SK-N-SH treated with all-trans-retinoic acid at 6 μM for 48 hours (cell line): ENCODE results near the gene OBP2A.

Experiments used
- ATAC-seq: fragments of 200-7000 bp; cut with Tn5 transposase; 3 replicates; pipeline ENCODE4 v1.9.1; 2020; ENCODE audit warnings: mild to moderate bottlenecking, moderate library complexity
- ARNTL ChIP-seq: fragments of 450-650 bp; formaldehyde crosslinking; IDR thresholded peaks from 2 replicates; pipeline ENCODE4 v1.5.0; 2020; ENCODE audit warnings: low read depth, mild to moderate bottlenecking, moderate library complexity, borderline replicate concordance
- BACH2 ChIP-seq: fragments of 250-450 bp; sonication (Bioruptor Pico); IDR thresholded peaks from 2 replicates; pipeline ENCODE4 v1.9.0; 2021; ENCODE audit warnings: mild to moderate bottlenecking, borderline replicate concordance
- CSDC2 ChIP-seq: fragments of 250-450 bp; sonication (Bioruptor Pico); IDR thresholded peaks from 2 replicates; pipeline ENCODE4 v1.5.0; 2020; ENCODE audit warnings: mild to moderate bottlenecking, moderate library complexity
- CSRNP3 ChIP-seq: fragments of 250-450 bp; sonication (Bioruptor Pico); IDR thresholded peaks from 2 replicates; pipeline ENCODE4 v1.5.1; 2021; ENCODE audit warnings: mild to moderate bottlenecking, moderate library complexity
- ESRRG ChIP-seq: fragments of 250-450 bp; sonication (Bioruptor Pico); IDR thresholded peaks from 2 replicates; pipeline ENCODE4 v1.6.1; 2021; ENCODE audit warnings: mild to moderate bottlenecking
- GLIS3 ChIP-seq: fragments of 250-450 bp; sonication (Bioruptor Pico); IDR thresholded peaks from 2 replicates; pipeline ENCODE4 v1.5.0; 2020; ENCODE audit warnings: mild to moderate bottlenecking, moderate library complexity
- OSR1 ChIP-seq: fragments of 250-450 bp; sonication (Bioruptor Pico); IDR thresholded peaks from 2 replicates; pipeline ENCODE4 v1.8.0; 2022; ENCODE audit warnings: moderate library complexity, mild to moderate bottlenecking, inconsistent platforms
- RARB ChIP-seq: fragments of 250-450 bp; sonication (Bioruptor Pico); IDR thresholded peaks from 2 replicates; pipeline ENCODE4 v1.8.0; 2021; ENCODE audit warnings: mild to moderate bottlenecking, moderate library complexity
- SNAI2 ChIP-seq: fragments of 250-450 bp; sonication (Bioruptor Pico); IDR thresholded peaks from 2 replicates; pipeline ENCODE4 v1.5.0; 2020; ENCODE audit warnings: mild to moderate bottlenecking, moderate library complexity
- TCF4 ChIP-seq: fragments of 250-450 bp; sonication (Bioruptor Pico); IDR thresholded peaks from 2 replicates; pipeline ENCODE4 v1.8.0; 2021; ENCODE audit warnings: mild to moderate bottlenecking, moderate library complexity, borderline replicate concordance
- TOX ChIP-seq: fragments of 250-450 bp; sonication (Bioruptor Pico); IDR thresholded peaks from 2 replicates; pipeline ENCODE4 v1.8.0; 2021; ENCODE audit warnings: mild to moderate bottlenecking, moderate library complexity, borderline replicate concordance
- TSHZ2 ChIP-seq: fragments of 250-450 bp; sonication (Bioruptor Pico); IDR thresholded peaks from 2 replicates; pipeline ENCODE4 v1.5.0; 2020; ENCODE audit warnings: mild to moderate bottlenecking, moderate library complexity
- ZFP3 ChIP-seq: fragments of 250-450 bp; sonication (Bioruptor Pico); IDR thresholded peaks from 2 replicates; pipeline ENCODE4 v1.5.0; 2020; ENCODE audit warnings: mild to moderate bottlenecking, moderate library complexity
- ZFP30 ChIP-seq: fragments of 450-650 bp; formaldehyde crosslinking; IDR thresholded peaks from 2 replicates; pipeline ENCODE4 v1.5.0; 2022; ENCODE audit warnings: mild to moderate bottlenecking, moderate library complexity
- ZNF70 ChIP-seq: fragments of 450-650 bp; formaldehyde crosslinking; IDR thresholded peaks from 2 replicates; pipeline ENCODE4 v1.5.0; 2020; ENCODE audit warnings: mild to moderate bottlenecking, moderate library complexity
- ZNF8 ChIP-seq: fragments of 450-650 bp; formaldehyde crosslinking; IDR thresholded peaks from 2 replicates; pipeline ENCODE4 v1.5.0; 2020; ENCODE audit warnings: mild to moderate bottlenecking, moderate library complexity
- TF ChIP-seq, protein P1 (sequence below): fragments of 250-450 bp; sonication (Bioruptor Pico); IDR thresholded peaks from 2 replicates; pipeline ENCODE4 v1.5.1; 2020; ENCODE audit warnings: low read depth, mild to moderate bottlenecking, moderate library complexity
- TF ChIP-seq, protein P2 (sequence below): fragments of 250-450 bp; sonication (Bioruptor Pico); IDR thresholded peaks from 2 replicates; pipeline ENCODE4 v1.8.0; 2021; ENCODE audit warnings: low read depth, mild to moderate bottlenecking, moderate library complexity, borderline replicate concordance
- TF ChIP-seq, protein P3 (sequence below): fragments of 250-450 bp; sonication (Bioruptor Pico); IDR thresholded peaks from 2 replicates; pipeline ENCODE4 v1.8.0; 2020; ENCODE audit warnings: mild to moderate bottlenecking, moderate library complexity, borderline replicate concordance

Gene OBP2A

GRCh38 chr9:135563858-135564257, 17.9 kb downstream of the OBP2A start:
- ATAC-seq: no peak
- TF ChIP-seq TSHZ2 (CRISPR knock-in tag) (no peak), BACH2 (CRISPR knock-in tag) (no peak), RARB (CRISPR knock-in tag) (no peak), SNAI2 (CRISPR knock-in tag) (no peak), TOX (CRISPR knock-in tag) (no peak), CSDC2 (CRISPR knock-in tag) (no peak), ZFP30 (CRISPR knock-in tag) (no peak), TCF4 (CRISPR knock-in tag) (no peak), ARNTL (CRISPR knock-in tag) (no peak)
- TF ChIP-seq, protein P1, sequence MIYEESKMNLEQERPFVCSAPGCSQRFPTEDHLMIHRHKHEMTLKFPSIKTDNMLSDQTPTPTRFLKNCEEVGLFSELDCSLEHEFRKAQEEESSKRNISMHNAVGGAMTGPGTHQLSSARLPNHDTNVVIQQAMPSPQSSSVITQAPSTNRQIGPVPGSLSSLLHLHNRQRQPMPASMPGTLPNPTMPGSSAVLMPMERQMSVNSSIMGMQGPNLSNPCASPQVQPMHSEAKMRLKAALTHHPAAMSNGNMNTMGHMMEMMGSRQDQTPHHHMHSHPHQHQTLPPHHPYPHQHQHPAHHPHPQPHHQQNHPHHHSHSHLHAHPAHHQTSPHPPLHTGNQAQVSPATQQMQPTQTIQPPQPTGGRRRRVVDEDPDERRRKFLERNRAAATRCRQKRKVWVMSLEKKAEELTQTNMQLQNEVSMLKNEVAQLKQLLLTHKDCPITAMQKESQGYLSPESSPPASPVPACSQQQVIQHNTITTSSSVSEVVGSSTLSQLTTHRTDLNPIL (CRISPR knock-in tag): no peak
- TF ChIP-seq, protein P2, sequence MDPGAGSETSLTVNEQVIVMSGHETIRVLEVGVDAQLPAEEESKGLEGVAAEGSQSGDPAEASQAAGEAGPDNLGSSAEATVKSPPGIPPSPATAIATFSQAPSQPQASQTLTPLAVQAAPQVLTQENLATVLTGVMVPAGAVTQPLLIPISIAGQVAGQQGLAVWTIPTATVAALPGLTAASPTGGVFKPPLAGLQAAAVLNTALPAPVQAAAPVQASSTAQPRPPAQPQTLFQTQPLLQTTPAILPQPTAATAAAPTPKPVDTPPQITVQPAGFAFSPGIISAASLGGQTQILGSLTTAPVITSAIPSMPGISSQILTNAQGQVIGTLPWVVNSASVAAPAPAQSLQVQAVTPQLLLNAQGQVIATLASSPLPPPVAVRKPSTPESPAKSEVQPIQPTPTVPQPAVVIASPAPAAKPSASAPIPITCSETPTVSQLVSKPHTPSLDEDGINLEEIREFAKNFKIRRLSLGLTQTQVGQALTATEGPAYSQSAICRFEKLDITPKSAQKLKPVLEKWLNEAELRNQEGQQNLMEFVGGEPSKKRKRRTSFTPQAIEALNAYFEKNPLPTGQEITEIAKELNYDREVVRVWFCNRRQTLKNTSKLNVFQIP (CRISPR knock-in tag): no peak

- ATAC-seq: no peak
- TF ChIP-seq ZFP30 (CRISPR knock-in tag): no peak
- TF ChIP-seq ESRRG (CRISPR knock-in tag): no peak
- TF ChIP-seq ZNF8 (CRISPR knock-in tag): no peak
- no peak for TF ChIP-seq BACH2 (CRISPR knock-in tag)
- TF ChIP-seq ARNTL (CRISPR knock-in tag): no peak
Measured at GRCh38 chr9:135565141-135565628, 19.3 kb downstream of the OBP2A start.

DNA sequence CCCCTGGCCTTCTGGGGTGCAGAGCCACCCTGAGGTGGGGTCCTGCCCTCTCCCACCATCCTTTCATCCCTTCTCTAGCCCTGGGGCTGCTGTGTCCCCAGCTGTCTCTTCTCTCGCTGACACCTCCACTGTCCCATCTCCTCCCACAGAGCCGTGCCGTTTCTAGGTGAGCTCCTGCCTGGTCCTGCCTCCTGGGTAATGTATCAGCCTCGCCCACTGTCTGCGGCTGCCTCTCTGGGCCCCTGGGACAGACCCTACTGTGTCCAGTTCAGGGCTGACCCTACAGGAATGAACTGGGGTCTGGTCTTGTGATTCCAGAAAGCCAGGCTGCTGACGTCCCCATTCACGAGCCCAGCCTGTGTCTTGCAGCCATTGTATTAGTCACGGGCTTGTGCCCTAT, 19.7 kb downstream of the OBP2A start:
- no peak for ATAC-seq
- TF ChIP-seq CSRNP3 (CRISPR knock-in tag) (no peak), GLIS3 (CRISPR knock-in tag) (no peak), ESRRG (CRISPR knock-in tag) (no peak)
- TF ChIP-seq, protein P3, sequence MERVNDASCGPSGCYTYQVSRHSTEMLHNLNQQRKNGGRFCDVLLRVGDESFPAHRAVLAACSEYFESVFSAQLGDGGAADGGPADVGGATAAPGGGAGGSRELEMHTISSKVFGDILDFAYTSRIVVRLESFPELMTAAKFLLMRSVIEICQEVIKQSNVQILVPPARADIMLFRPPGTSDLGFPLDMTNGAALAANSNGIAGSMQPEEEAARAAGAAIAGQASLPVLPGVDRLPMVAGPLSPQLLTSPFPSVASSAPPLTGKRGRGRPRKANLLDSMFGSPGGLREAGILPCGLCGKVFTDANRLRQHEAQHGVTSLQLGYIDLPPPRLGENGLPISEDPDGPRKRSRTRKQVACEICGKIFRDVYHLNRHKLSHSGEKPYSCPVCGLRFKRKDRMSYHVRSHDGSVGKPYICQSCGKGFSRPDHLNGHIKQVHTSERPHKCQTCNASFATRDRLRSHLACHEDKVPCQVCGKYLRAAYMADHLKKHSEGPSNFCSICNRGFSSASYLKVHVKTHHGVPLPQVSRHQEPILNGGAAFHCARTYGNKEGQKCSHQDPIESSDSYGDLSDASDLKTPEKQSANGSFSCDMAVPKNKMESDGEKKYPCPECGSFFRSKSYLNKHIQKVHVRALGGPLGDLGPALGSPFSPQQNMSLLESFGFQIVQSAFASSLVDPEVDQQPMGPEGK (CRISPR knock-in tag): no peak

DNA sequence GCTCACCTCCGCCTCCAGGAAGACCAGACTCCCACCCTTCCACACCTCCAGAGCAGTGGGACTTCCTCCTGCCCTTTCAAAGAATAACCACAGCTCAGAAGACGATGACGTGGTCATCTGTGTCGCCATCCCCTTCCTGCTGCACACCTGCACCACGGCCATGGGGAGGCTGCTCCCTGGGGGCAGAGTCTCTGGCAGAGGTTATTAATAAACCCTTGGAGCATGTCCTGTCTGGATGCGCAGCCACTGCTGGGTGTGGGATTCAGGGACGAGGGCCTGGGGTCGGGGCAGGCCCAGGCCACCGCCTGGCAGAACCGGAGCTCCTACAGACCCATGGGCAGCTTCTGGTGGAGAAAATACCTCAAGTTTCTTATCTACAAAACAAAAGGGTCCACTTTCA, 20.6 kb downstream of the OBP2A start:
- ATAC-seq: no peak
- TF ChIP-seq, protein P3 (CRISPR knock-in tag): no peak
- TF ChIP-seq ZFP30 (CRISPR knock-in tag) (no peak), ZNF70 (CRISPR knock-in tag) (no peak), ZFP3 (no peak), OSR1 (CRISPR knock-in tag) (no peak), SNAI2 (CRISPR knock-in tag) (no peak), TCF4 (CRISPR knock-in tag) (no peak), TOX (CRISPR knock-in tag) (no peak), GLIS3 (CRISPR knock-in tag) (no peak), CSRNP3 (CRISPR knock-in tag) (no peak), TSHZ2 (CRISPR knock-in tag) (no peak), RARB (CRISPR knock-in tag) (no peak)
